Fibroblast of peridontal ligament (primary cell): Measurements from ENCODE around the gene OR2L8.
"Not testable (repeated sequence)": the region's sequence is repeated elsewhere in the genome, so short reads cannot be mapped to it uniquely, and the experiment has no call there.

Source experiments
- DNase-seq: peaks from one replicate; pipeline ENCODE4 v3.0.0-alpha.2; 2010; ENCODE audit errors: extremely low read depth

OR2L8 gene, protein sequence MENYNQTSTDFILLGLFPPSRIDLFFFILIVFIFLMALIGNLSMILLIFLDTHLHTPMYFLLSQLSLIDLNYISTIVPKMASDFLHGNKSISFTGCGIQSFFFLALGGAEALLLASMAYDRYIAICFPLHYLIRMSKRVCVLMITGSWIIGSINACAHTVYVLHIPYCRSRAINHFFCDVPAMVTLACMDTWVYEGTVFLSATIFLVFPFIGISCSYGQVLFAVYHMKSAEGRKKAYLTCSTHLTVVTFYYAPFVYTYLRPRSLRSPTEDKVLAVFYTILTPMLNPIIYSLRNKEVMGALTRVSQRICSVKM

DNA sequence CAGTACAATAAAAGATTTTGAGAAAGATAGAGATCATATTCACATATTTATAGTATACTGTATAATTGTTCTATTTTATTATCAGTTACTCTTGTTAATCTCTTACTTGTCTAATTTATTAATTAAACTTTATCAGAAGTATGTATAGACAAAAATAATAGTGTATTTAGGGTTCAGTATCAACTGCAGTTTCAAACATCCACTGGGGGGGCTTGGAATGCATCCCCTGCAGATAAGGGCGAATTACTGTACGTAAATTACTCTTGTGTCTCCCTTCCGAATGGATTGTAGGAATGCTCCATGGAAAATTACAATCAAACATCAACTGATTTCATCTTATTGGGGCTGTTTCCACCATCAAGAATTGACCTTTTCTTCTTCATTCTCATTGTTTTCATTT lies at the start of gene OR2L8:
OR2L8 (plus strand) TSS at position 301 of the 400 bp plus-strand sequence; CDS start at position 301, 0 bp downstream.
- no peak for DNase-seq

DNA sequence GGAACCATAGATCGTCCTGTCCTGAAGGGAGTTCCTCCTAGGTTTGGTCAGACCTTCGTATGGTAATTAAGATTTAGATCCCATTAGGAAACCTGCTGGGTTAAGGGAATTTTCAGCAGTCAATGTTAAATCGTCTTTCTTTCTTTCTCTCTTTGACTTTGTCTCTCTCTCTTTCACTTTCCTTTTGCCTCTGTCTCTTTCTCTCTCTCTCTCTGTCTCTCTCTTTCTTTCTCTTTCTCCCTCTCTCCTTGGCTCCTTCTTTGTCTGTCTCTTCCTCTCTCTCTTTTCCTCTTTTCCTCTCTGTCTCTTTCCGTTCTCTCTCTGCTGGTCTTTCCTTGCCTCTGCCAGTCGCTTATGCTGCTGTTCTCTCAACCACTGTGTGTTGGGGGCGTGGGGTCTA lies 44.5 kb upstream of the OR2L8 start:
- DNase-seq, result no peak

DNA sequence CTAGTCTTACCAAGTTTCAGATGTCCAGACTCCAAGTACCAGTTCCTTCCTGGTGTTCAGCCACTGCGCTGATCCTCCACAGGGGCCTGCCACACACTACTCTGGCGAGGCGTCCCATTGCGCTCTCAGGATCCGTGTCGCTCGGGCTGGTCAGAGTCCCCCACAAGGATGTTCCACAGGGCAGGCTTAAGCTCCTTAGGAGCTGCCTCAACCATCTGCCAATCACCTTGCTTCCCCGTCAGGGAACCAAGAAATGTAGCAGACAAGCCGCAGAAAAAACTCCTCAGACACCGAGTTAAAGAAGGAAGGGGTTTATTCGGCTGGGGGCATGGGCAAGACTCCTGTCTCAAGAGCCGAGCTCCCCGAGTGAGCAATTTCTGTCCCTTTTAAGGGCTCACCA lies 43.5 kb upstream of the OR2L8 start:
- DNase-seq, result no peak

DNA sequence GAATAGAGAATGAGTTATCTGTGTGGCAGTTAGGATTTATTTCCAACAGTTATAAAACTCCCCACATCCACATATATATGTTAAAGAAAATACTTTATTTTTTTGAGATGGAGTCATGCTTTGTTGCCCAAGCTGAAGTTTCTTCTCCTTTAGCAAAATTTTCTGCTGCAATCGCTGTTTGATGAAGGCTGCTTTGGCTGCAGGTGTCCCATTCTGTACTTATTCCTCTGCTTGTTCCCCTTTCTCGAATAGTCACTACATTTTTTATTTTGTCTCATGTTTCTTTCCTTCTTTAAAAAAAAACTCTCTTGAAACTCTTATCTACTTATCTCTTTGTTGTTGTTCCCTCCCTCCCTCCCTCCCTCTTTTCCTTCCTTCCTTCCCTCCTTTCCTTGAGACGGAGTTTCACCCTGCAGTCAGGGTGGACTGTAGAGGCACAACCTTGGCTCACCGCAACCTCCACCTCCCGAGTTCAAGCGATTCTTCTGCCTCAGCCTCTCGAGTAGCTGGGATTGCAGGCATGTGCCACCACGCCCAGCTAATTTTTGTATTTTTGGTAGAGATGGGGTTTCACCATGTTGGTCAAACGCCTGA lies 42.7 kb upstream of the OR2L8 start:
- DNase-seq, result no peak

DNA sequence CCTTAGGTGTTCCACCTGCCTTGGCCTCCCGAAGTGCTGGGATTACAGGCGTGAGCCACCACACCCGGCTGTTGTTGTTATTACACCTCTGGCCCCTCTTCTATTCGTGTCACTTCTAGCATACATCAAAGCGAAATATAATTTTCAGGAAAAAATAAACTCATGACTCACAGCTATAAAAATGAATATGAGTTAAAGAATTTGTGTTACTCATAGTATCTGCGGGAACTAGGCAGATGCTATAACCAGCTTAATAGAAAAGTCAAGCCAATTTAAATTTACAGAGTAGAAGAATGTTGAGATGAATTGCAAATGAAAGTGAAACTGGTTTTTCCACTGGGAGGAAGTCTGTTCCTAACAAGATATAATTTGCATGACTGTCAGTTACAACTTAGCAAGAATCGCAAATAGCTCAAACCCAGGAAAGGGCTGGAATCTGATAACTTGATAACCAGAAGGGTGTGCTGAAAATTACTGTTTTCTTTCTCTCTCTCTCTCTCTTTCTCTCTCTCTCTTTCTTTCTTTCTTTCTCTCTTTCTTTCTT lies 42.1 kb upstream of the OR2L8 start:
- peak; percentile 1 for DNase-seq

DNA sequence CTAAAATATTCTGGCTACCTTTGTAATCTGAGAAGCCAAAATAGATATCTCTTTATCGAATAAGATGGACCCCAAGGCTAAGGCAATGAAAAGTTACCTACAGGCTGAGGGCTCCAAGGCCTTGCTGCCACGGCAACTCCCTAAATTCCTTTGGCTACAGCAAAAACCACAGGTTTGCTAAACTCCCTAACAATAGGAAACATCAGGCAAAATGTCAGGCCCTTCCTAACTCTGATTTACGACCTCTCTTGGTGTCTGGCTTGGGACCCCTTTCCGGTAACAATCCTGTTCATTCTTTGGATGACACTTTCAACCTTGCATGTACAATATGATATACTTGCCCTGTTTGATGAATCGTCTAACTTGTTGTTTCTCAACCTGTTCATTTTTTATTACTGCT lies 39.9 kb upstream of the OR2L8 start:
- DNase-seq, result no peak

DNA sequence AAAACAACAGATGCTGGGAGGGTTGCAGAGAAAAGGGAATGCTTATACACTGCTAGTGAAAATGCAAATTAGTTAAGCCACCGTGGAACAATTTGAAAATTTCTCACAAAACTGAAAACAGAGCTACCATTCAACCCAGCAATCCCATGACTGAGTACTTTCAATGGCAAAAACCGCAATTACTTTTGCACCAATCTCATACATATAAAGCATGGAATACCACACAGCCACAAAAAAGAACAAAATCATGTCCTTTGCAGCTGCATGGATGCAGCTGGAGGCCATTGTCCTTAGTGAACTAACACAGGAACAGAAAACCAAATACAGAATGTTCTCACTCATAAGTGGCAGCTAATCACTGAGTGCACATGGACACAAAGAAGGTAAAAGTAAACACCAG lies 34.9 kb upstream of the OR2L8 start:
- no peak for DNase-seq

DNA sequence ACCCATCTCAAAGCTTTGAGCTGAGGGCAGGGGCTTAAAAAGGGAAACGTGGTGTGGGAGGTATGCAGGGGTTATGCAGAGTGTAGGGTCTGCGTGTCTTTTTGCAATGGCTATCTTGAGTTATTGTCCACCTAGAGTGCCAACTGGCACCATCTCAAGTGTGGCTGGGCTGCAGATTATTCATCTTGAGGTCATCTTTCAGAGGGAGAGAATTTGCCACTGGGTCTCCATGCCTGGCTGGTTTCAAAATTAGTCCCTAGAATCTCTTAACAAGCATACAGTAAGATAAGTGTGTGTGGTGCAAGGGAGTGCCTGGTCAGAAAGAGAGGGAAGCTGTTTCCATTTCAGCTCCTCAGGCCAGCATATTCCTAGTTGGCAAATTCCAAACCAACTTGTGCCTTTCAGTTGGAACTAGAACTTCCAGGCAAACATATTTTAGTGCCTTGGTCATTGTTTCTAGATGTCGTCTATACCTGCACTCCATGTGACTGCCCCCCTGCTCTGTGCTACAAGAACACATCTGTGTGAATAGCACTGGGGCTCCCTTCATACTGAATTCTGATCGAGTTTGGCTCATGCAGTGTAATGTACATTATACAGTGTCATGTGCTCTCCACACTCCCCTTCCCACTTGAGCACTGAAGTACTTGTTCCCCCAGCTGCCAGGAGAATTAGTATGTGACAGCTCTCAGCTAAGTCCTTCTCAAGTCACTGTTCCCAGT lies 33.6 kb upstream of the OR2L8 start:
- DNase-seq, result no peak

DNA sequence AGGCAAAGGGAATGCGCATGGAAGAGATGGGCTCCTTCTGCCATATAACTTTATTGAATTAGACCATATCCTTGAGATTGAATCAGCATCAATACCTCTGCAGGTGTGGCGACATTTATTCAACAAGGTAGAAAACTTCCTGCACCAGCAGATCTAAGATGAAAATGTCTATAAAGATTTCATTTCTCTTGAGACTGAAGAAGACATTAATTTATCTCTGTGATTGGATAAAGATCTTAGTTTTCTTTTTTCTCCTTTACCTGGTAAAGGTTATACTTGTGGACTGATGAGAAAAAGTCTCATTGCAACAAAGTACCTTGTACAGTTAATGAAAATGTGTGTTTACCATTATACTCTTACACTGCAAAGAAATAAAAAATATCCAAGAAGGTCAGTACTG lies 28.7 kb upstream of the OR2L8 start, which contains the start of gene OR2T8:
OR2T8 (plus strand) TSS at position 301 of the 400 bp plus-strand sequence. CDS start 766 bp downstream, outside the sequence.
- DNase-seq, result no peak

DNA sequence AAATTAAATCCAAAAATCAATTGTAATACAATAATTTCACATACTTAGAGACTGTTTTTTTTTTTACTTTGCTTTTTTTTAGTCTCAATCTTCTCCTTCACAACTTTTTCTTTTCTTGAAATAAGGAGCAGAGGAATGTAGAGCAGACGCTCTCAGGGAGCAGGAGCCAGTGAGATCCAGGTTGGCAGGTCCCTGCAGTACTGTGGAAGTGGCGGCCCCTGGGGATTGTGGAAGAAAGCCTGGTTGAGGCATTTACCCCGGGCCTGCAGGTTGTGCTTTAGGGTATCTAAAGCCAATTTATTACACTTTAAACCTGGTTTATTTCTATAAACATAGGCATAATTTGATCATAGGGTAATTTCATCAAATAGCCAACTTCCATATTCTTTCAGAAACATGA lies 24.7 kb upstream of the OR2L8 start:
- DNase-seq, result no peak

DNA sequence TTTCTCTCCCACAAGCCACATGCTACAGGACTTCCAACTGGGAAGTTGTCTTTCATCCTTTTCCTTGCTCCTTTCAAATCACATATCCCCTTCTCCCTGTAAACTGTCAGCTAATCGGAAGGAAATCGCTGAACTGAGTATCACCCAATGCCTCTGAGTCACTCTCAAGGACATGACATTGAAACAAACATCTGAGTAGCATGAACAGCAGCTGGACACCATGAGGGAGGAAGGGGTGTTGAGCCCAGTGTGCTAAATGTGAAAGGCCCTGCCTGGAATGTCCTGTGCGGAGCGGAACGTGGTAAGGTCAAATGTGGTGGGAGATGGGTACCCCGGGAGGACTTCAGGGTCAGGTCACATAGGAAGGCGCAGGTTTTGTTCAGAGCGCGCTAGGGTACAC lies 23.8 kb upstream of the OR2L8 start, which contains the start of gene OR2AJ1:
OR2AJ1 (plus strand) TSS at position 22 of the 400 bp plus-strand sequence. CDS start 8,880 bp downstream, outside the sequence.
- no peak for DNase-seq

DNA sequence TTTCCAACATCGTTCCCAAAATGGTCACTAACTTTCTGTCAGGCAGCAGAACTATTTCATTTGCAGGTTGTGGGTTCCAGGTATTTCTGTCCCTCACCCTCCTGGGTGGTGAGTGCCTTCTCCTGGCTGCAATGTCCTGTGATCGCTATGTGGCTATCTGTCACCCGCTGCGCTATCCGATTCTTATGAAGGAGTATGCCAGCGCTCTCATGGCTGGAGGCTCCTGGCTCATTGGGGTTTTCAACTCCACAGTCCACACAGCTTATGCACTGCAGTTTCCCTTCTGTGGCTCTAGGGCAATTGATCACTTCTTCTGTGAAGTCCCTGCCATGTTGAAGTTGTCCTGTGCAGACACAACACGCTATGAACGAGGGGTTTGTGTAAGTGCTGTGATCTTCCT lies 14.7 kb upstream of the OR2L8 start:
- no peak for DNase-seq

DNA sequence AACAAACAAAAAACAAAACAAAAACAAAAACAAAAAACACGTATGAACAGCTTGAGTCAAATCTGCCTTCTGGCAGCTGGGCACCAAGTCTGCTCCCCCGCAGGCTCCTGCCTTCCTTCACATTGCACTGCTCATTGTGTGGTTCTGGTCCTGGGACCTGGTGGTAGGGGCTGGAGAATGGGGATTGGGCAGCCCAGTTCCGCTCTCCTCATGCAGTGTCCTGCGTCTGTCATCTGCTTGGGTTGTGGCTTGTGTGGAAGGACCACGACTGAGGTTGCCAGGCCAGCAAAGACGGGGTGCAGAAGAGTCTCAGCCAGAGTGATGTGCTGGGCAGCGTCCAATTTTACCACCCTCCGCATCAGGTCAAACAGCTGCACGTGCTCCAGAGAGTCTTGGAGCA lies 12.9 kb upstream of the OR2L8 start:
- no peak for DNase-seq

DNA sequence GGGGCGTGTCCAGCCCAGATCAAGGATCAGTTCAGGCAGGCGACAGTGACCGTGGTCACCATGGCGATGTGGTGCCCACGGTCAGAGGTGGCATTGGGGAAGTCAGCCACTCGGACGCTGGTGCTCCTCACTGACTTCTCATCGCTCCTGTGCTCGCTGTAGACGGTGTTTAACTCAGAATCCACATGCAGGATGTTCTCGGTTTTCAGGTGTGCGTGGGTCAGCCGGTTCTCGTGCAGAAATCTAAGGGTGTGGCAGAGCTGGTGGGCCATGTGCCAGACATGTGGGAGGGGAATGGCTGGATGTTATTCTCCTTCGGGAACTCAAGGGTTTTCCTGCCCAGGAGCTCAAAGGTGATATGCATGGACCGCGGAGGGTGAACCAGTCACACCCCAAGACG lies 12.2 kb upstream of the OR2L8 start:
- DNase-seq, result no peak

DNA sequence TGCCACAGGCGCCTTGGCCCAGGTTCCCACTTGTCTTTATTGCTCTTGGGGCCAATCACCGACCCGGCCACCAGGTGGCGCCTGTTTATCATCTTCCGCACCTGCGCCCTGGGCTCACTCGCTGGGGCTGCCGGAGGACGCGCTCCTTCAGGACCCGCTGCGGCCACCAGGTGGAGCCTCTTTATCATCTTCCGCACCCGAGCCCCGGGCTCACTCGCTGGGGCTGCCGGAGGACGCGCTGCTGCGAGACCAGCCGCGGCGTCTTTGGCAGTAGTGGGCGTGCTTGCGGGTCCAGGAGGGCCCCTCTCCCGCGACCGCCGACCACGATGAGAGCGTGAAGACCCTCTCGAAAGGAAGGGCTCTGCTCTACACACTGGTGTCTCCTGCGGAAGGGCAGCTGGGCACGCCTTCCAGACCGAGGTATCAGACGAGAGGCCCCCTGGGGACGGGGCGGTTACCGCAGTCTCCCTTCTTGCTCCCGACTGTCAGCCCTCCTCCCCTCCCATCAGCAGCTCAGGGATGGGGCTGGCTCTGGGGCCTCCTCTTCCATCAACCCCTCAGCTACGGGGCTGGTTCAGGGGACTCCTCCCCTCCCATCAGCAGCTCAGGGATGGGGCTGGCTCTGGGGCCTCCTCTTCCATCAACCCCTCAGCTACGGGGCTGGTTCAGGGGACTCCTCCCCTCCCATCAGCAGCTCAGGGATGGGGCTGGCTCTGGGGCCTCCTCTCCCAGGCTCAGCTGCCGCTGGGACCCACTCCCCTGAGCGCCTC lies 11.5 kb upstream of the OR2L8 start:
- not testable (repeated sequence) for DNase-seq

DNA sequence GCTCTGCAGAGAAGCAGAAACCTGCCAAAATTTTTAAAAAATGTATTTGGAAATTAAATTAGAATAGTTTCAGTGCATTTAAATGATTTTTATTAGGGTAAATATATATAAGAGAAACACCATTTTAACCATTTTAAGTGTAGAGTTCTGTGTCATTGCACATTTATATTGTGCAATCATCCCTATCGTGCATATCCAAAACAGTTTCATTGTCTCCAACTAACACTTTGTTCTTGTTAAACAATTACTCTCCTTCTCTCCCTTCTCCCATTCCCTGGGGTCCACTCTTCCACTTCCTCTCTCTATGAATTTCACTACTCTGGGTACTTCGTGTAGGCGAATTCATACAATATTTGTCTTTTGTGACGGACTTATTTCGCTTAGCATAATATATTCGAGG lies 6.0 kb upstream of the OR2L8 start:
- DNase-seq, result no peak

DNA sequence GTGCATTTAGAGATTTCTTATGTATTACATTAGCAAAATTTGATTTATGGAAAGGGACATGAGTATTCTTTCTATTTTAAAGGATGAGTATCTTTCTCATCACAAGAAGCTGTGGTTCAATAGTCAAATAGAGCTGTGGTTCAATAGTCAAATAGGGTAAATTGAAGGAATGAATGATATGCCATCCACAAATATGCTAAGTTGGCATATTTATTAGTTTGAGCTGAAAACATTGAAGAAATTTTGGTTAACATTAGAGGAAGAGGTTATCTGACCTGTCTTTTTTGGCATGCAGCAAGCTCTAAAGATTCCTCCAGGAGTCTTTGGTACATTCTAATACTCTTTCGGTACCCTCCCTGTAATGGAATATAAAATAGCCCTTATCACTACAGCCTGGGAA lies 4.8 kb downstream of the OR2L8 start:
- no peak for DNase-seq

DNA sequence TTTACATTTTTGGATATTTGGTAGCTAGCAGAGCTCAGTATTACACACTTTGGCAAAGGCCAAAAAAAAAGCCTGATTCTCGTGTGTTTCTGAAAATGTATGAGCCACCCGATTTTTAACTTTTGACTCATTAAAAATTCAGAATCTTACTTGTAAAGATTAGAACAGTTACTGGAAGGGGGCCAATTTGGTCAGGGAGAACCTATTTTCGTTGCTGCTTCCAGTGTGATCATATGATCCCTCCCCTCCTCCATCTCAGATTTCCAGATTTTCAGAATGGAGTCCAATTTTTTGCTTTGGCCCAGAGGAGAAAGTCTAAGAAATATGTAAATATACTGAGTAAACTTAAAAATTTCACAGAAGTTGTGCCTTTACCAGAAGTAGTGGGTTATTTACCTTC lies 13.1 kb downstream of the OR2L8 start:
- DNase-seq, result no peak

DNA sequence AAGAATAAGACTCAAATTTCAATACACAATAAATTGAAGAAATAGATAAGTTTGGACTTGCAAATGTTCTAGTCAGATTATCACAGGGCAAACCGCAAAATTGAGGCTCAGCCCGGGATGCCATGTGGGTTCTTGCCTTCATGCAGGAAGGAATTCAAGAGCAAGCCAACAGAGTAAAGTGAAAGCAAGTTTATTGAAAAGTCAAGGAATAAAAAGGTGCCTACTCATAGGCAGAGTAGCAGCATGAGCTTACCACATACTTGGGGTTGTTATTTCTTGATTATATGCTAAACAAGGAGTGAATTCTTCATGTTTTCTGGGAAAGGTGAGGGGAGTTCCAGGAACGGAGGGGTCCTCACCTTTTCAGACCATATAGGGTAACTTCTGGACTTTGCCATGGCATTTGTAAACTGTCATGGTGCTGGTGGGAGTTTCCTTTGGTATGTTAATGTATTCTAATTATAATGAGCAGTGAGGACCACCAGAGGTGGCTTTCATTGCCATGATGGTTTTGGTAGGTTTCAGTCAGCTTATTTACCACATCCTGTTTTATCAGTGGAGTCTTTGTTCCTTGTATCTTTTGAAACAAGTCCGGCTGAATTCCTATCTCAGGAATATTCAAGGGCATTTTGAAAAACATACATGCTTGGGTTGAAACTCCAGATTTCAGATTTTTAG lies 14.4 kb downstream of the OR2L8 start:
- DNase-seq, result no peak

DNA sequence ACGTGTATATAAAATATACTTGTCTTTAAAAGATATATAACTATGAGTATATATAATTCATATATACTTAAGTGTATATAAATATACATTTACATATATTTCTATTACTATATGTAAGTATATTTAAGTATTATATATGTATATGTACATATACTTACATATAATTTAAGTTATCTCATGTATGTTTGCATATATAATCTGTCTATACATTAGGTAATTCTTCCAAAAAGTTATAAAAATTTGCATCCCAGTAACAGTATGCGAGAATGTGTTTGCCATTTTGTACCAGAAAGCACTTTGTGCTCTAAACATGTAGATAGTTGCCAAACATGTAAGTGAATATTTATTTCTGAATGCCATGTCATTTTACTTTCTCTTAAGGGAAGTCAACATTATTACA lies 16.3 kb downstream of the OR2L8 start, which contains the start of gene OR2AK2:
OR2AK2 (plus strand) TSS at position 301 of the 400 bp plus-strand sequence. CDS start 144 bp downstream, outside the sequence.
- no peak for DNase-seq
